ENCODE data around the gene SLIT1.

The SLIT1 gene

DNA sequence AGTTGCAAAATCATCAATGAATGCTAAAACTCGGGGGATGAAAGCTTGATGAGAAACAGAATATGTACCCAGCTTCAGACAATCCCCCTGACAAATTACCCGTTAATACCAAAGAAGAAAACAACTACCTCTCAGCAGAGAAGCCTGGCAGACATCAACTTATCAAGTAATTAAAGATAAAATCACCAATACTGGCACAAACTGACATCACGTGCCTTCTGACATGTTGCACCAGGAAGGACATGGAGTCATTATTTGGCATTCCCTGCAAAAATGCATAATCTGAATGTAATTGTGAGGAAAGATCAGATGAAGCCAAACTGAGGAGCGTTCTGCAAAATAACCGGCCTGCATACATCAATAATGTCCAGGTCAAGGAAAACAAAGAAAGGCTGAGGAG, 7.7 kb downstream of the SLIT1 start:
- no peak overlapping the region for H2BK12ac ChIP-seq (ENCODE audit: low read length in 2 of 2)
- no peaks in the 10 kb centered on the region for H3K36me3 ChIP-seq (ENCODE audit: control insufficient read depth in 1 of 2, insufficient read depth in 2 of 2, low read depth in 1 of 2, low read length in 2 of 2)
- H3K4ac ChIP-seq (ENCODE audit: low read depth in 1 of 2, low read length in 2 of 2): no peak overlapping the region
- H3K79me1 ChIP-seq (replicated peaks; ENCODE audit: low read length, poor library complexity, severe bottlenecking): no peaks in the 10 kb centered on the region
- H2BK120ac ChIP-seq (ENCODE audit: low read depth, low read length): no peak overlapping the region
- no peak overlapping the region for H3K9ac ChIP-seq (ENCODE audit: low read length)
- no peak overlapping the region for H4K91ac ChIP-seq (ENCODE audit: low read length)
- WGBS: 86% methylated on average over 5 of the region's 5 CpGs
- no peak overlapping the region for H3K14ac ChIP-seq (ENCODE audit: low read length in 2 of 2)
- H2BK5ac ChIP-seq (ENCODE audit: low read depth, low read length, poor library complexity, severe bottlenecking): no peak overlapping the region
- H3K4me2 ChIP-seq (ENCODE audit: low read length, poor library complexity, severe bottlenecking): no peak overlapping the region
- DNase-seq: no peak
- H4K8ac ChIP-seq (ENCODE audit: low read length): no peak overlapping the region
- H3K27ac ChIP-seq (ENCODE audit: low read length, poor library complexity, severe bottlenecking): no peak overlapping the region
- H3K9me3 ChIP-seq (ENCODE audit: control insufficient read depth, low read length): no peaks in the 10 kb centered on the region
- H3K23ac ChIP-seq (ENCODE audit: low read length in 2 of 2): no peak overlapping the region
- no peak overlapping the region for H2AK5ac ChIP-seq (ENCODE audit: low read length, severe bottlenecking)
- no peak overlapping the region for H3K18ac ChIP-seq (ENCODE audit: low read depth in 1 of 2, low read length in 2 of 2)
- H3K4me1 ChIP-seq (ENCODE audit: control insufficient read depth, insufficient read depth, low read depth, low read length): peaks cover 3% of the 10 kb centered on the region
- peaks cover 62 to 78% of the 10 kb centered on the region in 2 experiments for H3K27me3 ChIP-seq (ENCODE audit: control insufficient read depth in 1 of 2, insufficient read depth in 1 of 2, low read length in 2 of 2)
- no peak overlapping the region for H2BK15ac ChIP-seq (ENCODE audit: low read depth, poor library complexity, severe bottlenecking)
- no peak overlapping the region for H2AFZ ChIP-seq (ENCODE audit: low read depth, low read length)
- H3K4me3 ChIP-seq (ENCODE audit: insufficient read depth in 1 of 2, low read depth in 1 of 2, low read length in 2 of 2): no peak overlapping the region

DNA sequence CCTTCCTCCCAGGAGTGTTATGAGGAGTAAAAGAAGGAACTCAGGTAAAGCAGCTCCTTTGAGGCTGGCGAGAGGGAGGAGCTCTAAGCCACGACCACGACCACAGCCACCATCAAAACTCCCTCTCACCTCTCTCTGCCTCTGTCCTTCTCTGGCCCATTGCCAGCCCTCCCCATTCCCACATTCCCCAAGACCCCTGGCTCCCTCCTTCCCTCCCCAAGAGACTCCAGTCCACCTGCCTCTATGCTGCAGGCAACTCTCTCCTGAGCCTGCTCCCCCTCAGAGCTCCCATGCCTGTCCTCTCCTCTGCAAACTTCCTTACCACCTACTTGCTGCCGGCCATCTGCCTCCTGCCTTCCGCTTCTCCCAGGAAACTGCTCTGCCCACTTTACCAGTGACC, 9.5 kb downstream of the SLIT1 start:
- no peaks in the 10 kb centered on the region for H3K79me1 ChIP-seq (replicated peaks; ENCODE audit: low read length, poor library complexity, severe bottlenecking)
- 64% methylated on average over 5 of the region's 5 CpGs for WGBS
- peaks cover 3% of the 10 kb centered on the region for H3K4me1 ChIP-seq (ENCODE audit: control insufficient read depth, insufficient read depth, low read depth, low read length)
- H3K4ac ChIP-seq (ENCODE audit: low read depth in 1 of 2, low read length in 2 of 2): no peak overlapping the region
- no peak overlapping the region for H3K23ac ChIP-seq (ENCODE audit: low read length in 2 of 2)
- no peak overlapping the region for H2AK5ac ChIP-seq (ENCODE audit: low read length, severe bottlenecking)
- H4K91ac ChIP-seq (ENCODE audit: low read length): no peak overlapping the region
- no peaks in the 10 kb centered on the region for H3K36me3 ChIP-seq (ENCODE audit: control insufficient read depth in 1 of 2, insufficient read depth in 2 of 2, low read depth in 1 of 2, low read length in 2 of 2)
- no peak overlapping the region for H4K8ac ChIP-seq (ENCODE audit: low read length)
- no peak overlapping the region for H2BK15ac ChIP-seq (ENCODE audit: low read depth, poor library complexity, severe bottlenecking)
- H3K4me3 ChIP-seq (ENCODE audit: insufficient read depth in 1 of 2, low read depth in 1 of 2, low read length in 2 of 2): no peak overlapping the region
- no peak overlapping the region for H3K14ac ChIP-seq (ENCODE audit: low read length in 2 of 2)
- no peak overlapping the region for H2AFZ ChIP-seq (ENCODE audit: low read depth, low read length)
- H3K9ac ChIP-seq (ENCODE audit: low read length): no peak overlapping the region
- H3K27ac ChIP-seq (ENCODE audit: low read length, poor library complexity, severe bottlenecking): no peak overlapping the region
- DNase-seq: no peak
- no peak overlapping the region for H3K4me2 ChIP-seq (ENCODE audit: low read length, poor library complexity, severe bottlenecking)
- H3K9me3 ChIP-seq (ENCODE audit: control insufficient read depth, low read length): no peaks in the 10 kb centered on the region
- H2BK12ac ChIP-seq (ENCODE audit: low read length in 2 of 2): no peak overlapping the region
- no peak overlapping the region for H3K18ac ChIP-seq (ENCODE audit: low read depth in 1 of 2, low read length in 2 of 2)
- H3K27me3 ChIP-seq (ENCODE audit: control insufficient read depth in 1 of 2, insufficient read depth in 1 of 2, low read length in 2 of 2): peaks cover 67 to 70% of the 10 kb centered on the region in 2 experiments
- H2BK120ac ChIP-seq (ENCODE audit: low read depth, low read length): no peak overlapping the region
- no peak overlapping the region for H2BK5ac ChIP-seq (ENCODE audit: low read depth, low read length, poor library complexity, severe bottlenecking)

DNA sequence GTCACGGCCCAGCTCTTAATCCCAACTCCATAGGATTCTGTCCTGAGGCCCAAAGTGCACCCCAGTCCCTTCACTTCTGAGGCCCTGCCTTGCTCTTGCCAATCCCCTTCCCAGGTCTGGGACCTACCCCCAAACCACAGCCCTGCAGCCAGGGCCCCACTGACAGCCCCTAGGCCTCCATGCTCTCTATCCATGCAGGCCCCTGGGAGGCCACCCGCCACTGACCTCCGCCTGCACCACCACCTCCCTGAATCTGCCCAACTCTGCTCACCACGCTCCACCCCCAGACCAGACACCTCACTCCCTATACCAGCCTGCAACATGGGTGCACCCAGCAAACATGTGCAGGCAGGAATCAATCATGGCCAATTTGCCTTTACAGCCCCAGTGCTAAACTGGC, 10.2 kb downstream of the SLIT1 start:
- no peak overlapping the region for H2BK15ac ChIP-seq (ENCODE audit: low read depth, poor library complexity, severe bottlenecking)
- H3K4me2 ChIP-seq (ENCODE audit: low read length, poor library complexity, severe bottlenecking): no peak overlapping the region
- no peak overlapping the region for H3K23ac ChIP-seq (ENCODE audit: low read length in 2 of 2)
- H2BK120ac ChIP-seq (ENCODE audit: low read depth, low read length): no peak overlapping the region
- no peak overlapping the region for H3K9ac ChIP-seq (ENCODE audit: low read length)
- H3K4ac ChIP-seq (ENCODE audit: low read depth in 1 of 2, low read length in 2 of 2): no peak overlapping the region
- H2BK12ac ChIP-seq (ENCODE audit: low read length in 2 of 2): no peak overlapping the region
- no peaks in the 10 kb centered on the region for H3K9me3 ChIP-seq (ENCODE audit: control insufficient read depth, low read length)
- peaks cover 3% of the 10 kb centered on the region for H3K4me1 ChIP-seq (ENCODE audit: control insufficient read depth, insufficient read depth, low read depth, low read length)
- H2AK5ac ChIP-seq (ENCODE audit: low read length, severe bottlenecking): no peak overlapping the region
- H3K4me3 ChIP-seq (ENCODE audit: insufficient read depth in 1 of 2, low read depth in 1 of 2, low read length in 2 of 2): no peak overlapping the region
- H4K91ac ChIP-seq (ENCODE audit: low read length): no peak overlapping the region
- no peak overlapping the region for H3K27ac ChIP-seq (ENCODE audit: low read length, poor library complexity, severe bottlenecking)
- no peak overlapping the region for H2AFZ ChIP-seq (ENCODE audit: low read depth, low read length)
- no peak overlapping the region for H3K18ac ChIP-seq (ENCODE audit: low read depth in 1 of 2, low read length in 2 of 2)
- no peak overlapping the region for H2BK5ac ChIP-seq (ENCODE audit: low read depth, low read length, poor library complexity, severe bottlenecking)
- 82% methylated on average over 4 of the region's 4 CpGs for WGBS
- H4K8ac ChIP-seq (ENCODE audit: low read length): no peak overlapping the region
- H3K14ac ChIP-seq (ENCODE audit: low read length in 2 of 2): no peak overlapping the region
- H3K79me1 ChIP-seq (replicated peaks; ENCODE audit: low read length, poor library complexity, severe bottlenecking): no peaks in the 10 kb centered on the region
- no peak for DNase-seq
- no peaks in the 10 kb centered on the region for H3K36me3 ChIP-seq (ENCODE audit: control insufficient read depth in 1 of 2, insufficient read depth in 2 of 2, low read depth in 1 of 2, low read length in 2 of 2)
- H3K27me3 ChIP-seq (ENCODE audit: control insufficient read depth in 1 of 2, insufficient read depth in 1 of 2, low read length in 2 of 2): peaks cover 66 to 70% of the 10 kb centered on the region in 2 experiments

DNA sequence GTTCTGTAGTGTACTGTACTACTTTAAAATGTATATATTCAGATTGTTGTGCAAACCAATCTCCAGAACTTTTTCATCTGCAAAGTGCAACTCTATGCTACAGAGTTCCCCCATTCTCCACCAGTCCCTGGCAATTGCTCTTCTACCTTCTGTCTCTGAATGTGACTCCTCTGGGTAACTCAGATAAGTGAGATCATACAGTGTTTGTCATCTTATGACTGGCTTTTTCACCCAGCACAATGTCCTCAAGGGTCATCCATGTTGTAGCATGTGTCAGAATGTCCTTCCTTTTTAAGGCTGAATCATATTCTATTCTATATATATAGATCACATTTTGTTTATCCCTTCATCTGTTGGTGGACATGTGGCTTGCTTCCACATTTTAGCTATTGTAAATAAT, 10.8 kb downstream of the SLIT1 start:
- Histone ChIP-seq H3K4me2 (ENCODE audit: low read length, poor library complexity, severe bottlenecking) (no peak overlapping the region), H2AFZ (ENCODE audit: low read depth, low read length) (no peak overlapping the region), H3K4me3 (ENCODE audit: insufficient read depth in 1 of 2, low read depth in 1 of 2, low read length in 2 of 2) (no peak overlapping the region), H3K4me1 (ENCODE audit: control insufficient read depth, insufficient read depth, low read depth, low read length) (peaks cover 2% of the 10 kb centered on the region), H3K9me3 (ENCODE audit: control insufficient read depth, low read length) (no peaks in the 10 kb centered on the region), H3K36me3 (ENCODE audit: control insufficient read depth in 1 of 2, insufficient read depth in 2 of 2, low read depth in 1 of 2, low read length in 2 of 2) (no peaks in the 10 kb centered on the region), H3K4ac (ENCODE audit: low read depth in 1 of 2, low read length in 2 of 2) (no peak overlapping the region), H3K27me3 (ENCODE audit: control insufficient read depth in 1 of 2, insufficient read depth in 1 of 2, low read length in 2 of 2) (peaks cover 67 to 70% of the 10 kb centered on the region in 2 experiments), H2AK5ac (ENCODE audit: low read length, severe bottlenecking) (no peak overlapping the region), H2BK5ac (ENCODE audit: low read depth, low read length, poor library complexity, severe bottlenecking) (no peak overlapping the region), H3K23ac (ENCODE audit: low read length in 2 of 2) (no peak overlapping the region), H2BK12ac (ENCODE audit: low read length in 2 of 2) (no peak overlapping the region), H3K27ac (ENCODE audit: low read length, poor library complexity, severe bottlenecking) (no peak overlapping the region), H4K91ac (ENCODE audit: low read length) (no peak overlapping the region), H3K9ac (ENCODE audit: low read length) (no peak overlapping the region), H2BK120ac (ENCODE audit: low read depth, low read length) (no peak overlapping the region), H3K14ac (ENCODE audit: low read length in 2 of 2) (no peak overlapping the region), H3K79me1 (replicated peaks; ENCODE audit: low read length, poor library complexity, severe bottlenecking) (no peaks in the 10 kb centered on the region), H3K18ac (ENCODE audit: low read depth in 1 of 2, low read length in 2 of 2) (no peak overlapping the region), H2BK15ac (ENCODE audit: low read depth, poor library complexity, severe bottlenecking) (no peak overlapping the region), H4K8ac (ENCODE audit: low read length) (no peak overlapping the region)
- DNase-seq: no peak

Measured in mesenchymal stem cell (in vitro differentiated cells and primary cell).